Panc1 (cell line): ENCODE data around the gene MEGF9. TPM values are rescaled to one million over a fixed set of nuclear protein-coding genes. Genes with fewer than 3 reads are reported as not detected.

Experiments
- ATAC-seq: fragments of 200-7000 bp; cut with Tn5 transposase; 2 replicates; pipeline ENCODE4 v1.9.1; 2020; ENCODE audit warnings: mild to moderate bottlenecking, moderate library complexity
- BruUV-seq: library from RNA; stranded (reverse); fragments of 400-500 nt; replicated peaks from 2 replicates; lab custom pipeline; 2021; lab: Mats Ljungman, UMichigan
- CTCF ChIA-PET: fragments of 300-600 bp; sonication (Branson Sonifier 250); formaldehyde crosslinking; loops from one replicate; lab custom pipeline; 2022; ENCODE audit warnings: antibody characterized with exemption; lab: Charles Lee
- POLR2A ChIA-PET: fragments of 300-600 bp; sonication (Branson Sonifier 250); formaldehyde crosslinking; loops from one replicate; lab custom pipeline; 2022; ENCODE audit warnings: antibody characterized with exemption; lab: Charles Lee
- DNase-seq: peaks from one replicate; pipeline ENCODE4 v3.0.0-alpha.2; 2010; ENCODE audit warnings: low read depth, low spot score
- H3K27ac ChIP-seq: 2 replicates; pipeline ENCODE4 v1.5.1; 2011; ENCODE audit warnings: mild to moderate bottlenecking, low read length, inconsistent platforms
- H3K27me3 ChIP-seq: fragments of 200-500 bp; sonication (Bioruptor generic); 2 replicates; pipeline ENCODE4 v1.6.0; 2014; ENCODE audit warnings: low read length, inconsistent platforms; ENCODE audit not compliant: control insufficient read depth, insufficient read depth
- H3K36me3 ChIP-seq: fragments of 200-500 bp; sonication (Bioruptor generic); 2 replicates; pipeline ENCODE4 v1.5.1; 2014; ENCODE audit warnings: inconsistent platforms, mild to moderate bottlenecking, low read length, moderate library complexity; ENCODE audit not compliant: control insufficient read depth, insufficient read depth
- H3K4me1 ChIP-seq: 2 replicates; pipeline ENCODE4 v1.5.1; 2011; ENCODE audit warnings: inconsistent platforms, mild to moderate bottlenecking, low read length, moderate library complexity; ENCODE audit not compliant: control insufficient read depth, insufficient read depth
- H3K4me3 ChIP-seq, 2 experiments: 2 replicates each; pipeline ENCODE4 v1.5.1; 2011 to 2012; ENCODE audit warnings: low read depth in 2 of 2, low read length in 2 of 2, mild to moderate bottlenecking in 2 of 2, inconsistent platforms in 1 of 2, moderate library complexity in 1 of 2
- H3K9me3 ChIP-seq: fragments of 200-500 bp; sonication (Bioruptor generic); 2 replicates; pipeline ENCODE4 v1.5.1; 2014; ENCODE audit warnings: low read depth, mild to moderate bottlenecking, inconsistent platforms, low read length, moderate library complexity; ENCODE audit not compliant: control insufficient read depth, insufficient read depth
- CTCF ChIP-seq: fragments of 450-650 bp; IDR thresholded peaks from 2 replicates; pipeline ENCODE4 v1.5.1; 2017; ENCODE audit warnings: mild to moderate bottlenecking
- POLR2AphosphoS5 ChIP-seq: IDR thresholded peaks from 2 replicates; pipeline ENCODE4 v1.6.1; 2012; ENCODE audit warnings: mild to moderate bottlenecking, low read depth, low read length, moderate library complexity
- REST ChIP-seq, 2 experiments: IDR thresholded peaks; 2 replicates each; pipeline ENCODE4 v1.6.1; 2011 to 2012; ENCODE audit warnings: low read depth in 2 of 2, control low read depth in 1 of 2, low read length in 1 of 2, mild to moderate bottlenecking in 1 of 2, moderate library complexity in 1 of 2; ENCODE audit not compliant: insufficient read depth in 1 of 2
- SIN3A ChIP-seq: IDR thresholded peaks from 2 replicates; pipeline ENCODE4 v1.6.1; 2012; ENCODE audit warnings: low read depth, mild to moderate bottlenecking, low read length, moderate library complexity, borderline replicate concordance; ENCODE audit not compliant: insufficient read depth
- TCF7L2 ChIP-seq: IDR thresholded peaks from 2 replicates; pipeline ENCODE4 v1.6.1; 2011; ENCODE audit warnings: mild to moderate bottlenecking, low read depth, low read length, inconsistent platforms
- in situ Hi-C: cut with HindIII; loops from 2 replicates; pipeline ENCODE4 v1.10.0; 2016; ENCODE audit warnings: low sequenced_read_pairs, low pct_unique_long_range_greater_than_20kb
- intact Hi-C: fragments of 100-400 bp; cut with micrococcal nuclease; formaldehyde crosslinking; loops from one replicate; pipeline ENCODE4 v1.10.0; 2022; ENCODE audit not compliant: unreplicated experiment
- total RNA-seq: library from RNA; stranded (reverse); gene quantifications from one replicate; pipeline ENCODE4 v1.2.1, GENCODE V29; 2021; ENCODE audit not compliant: unreplicated experiment

MEGF9 gene
- total RNA-seq, 1 experiment from 2014 or later, result 6.3 TPM

- H3K27ac ChIP-seq, result peak overlapping the region; percentile 74
- TF ChIP-seq REST (IDR thresholded peaks at IDR 0.05; ENCODE audit: insufficient read depth in 1 of 2, low read depth in 2 of 2, low read length in 1 of 2) (no peak), TCF7L2 (no peak)
- DNase-seq, result no peak
- peaks cover 30% of the 10 kb centered on the region for H3K4me1 ChIP-seq
- BruUV-seq, result no TSS peak
- H3K4me3 ChIP-seq, result peak overlapping the region; percentile 41 to 67
- ChIA-PET POLR2A (interaction anchor here (0.7 kb wide), 1 partner anchor 123 kb away, joined by 9 read pairs; no protein-coding TSS in a partner anchor), CTCF (no interaction called here)
- H3K9me3 ChIP-seq, result no peaks in the 10 kb centered on the region
- H3K36me3 ChIP-seq, result no peaks in the 10 kb centered on the region
- no peak for ATAC-seq
- H3K27me3 ChIP-seq, result no peaks in the 10 kb centered on the region
- intact Hi-C loops, result loop anchor here (5.0 kb wide), 1 partner anchor 93 kb away; no protein-coding TSS in a partner anchor
- in situ Hi-C loops, result no loop called here
Measured at GRCh38 chr9:120710110-120710981, 3.9 kb downstream of the MEGF9 start.

- DNase-seq (no peak), ATAC-seq (no peak)
- H3K4me1 ChIP-seq, result peaks cover 27% of the 10 kb centered on the region
- no peak overlapping the region for H3K4me3 ChIP-seq
- intact Hi-C loops (no loop called here), in situ Hi-C loops (no loop called here)
- CTCF ChIA-PET, result interaction anchor here (0.6 kb wide), 1 partner anchor 86 kb away, joined by 9 read pairs; no protein-coding TSS in a partner anchor
- POLR2A ChIA-PET, result no interaction called here
- no peaks in the 10 kb centered on the region for H3K36me3 ChIP-seq
- H3K27me3 ChIP-seq, result no peaks in the 10 kb centered on the region
- TF ChIP-seq REST (IDR thresholded peaks at IDR 0.05; ENCODE audit: insufficient read depth in 1 of 2, low read depth in 2 of 2, low read length in 1 of 2) (no peak), SIN3A (no peak), POLR2AphosphoS5 (no peak), TCF7L2 (no peak), CTCF (no peak)
- H3K27ac ChIP-seq, result no peak overlapping the region
- no TSS peak for BruUV-seq
- no peaks in the 10 kb centered on the region for H3K9me3 ChIP-seq
Measured at GRCh38 chr9:120708526-120709224, 5.6 kb downstream of the MEGF9 start.
